HL-60 (cell line): ENCODE measurements around the gene IHH.

Source experiments
- DNase-seq, 2 experiments: peaks; one replicate each; pipeline ENCODE4 v3.0.0-alpha.2; 2010 to 2020; ENCODE audit warnings: low read depth in 1 of 2, low spot score in 1 of 2
- H3K27ac ChIP-seq: fragments of 250-450 bp; sonication (Bioruptor Pico); replicated peaks from 2 replicates; pipeline ENCODE4 v1.5.1; 2020; ENCODE audit warnings: mild to moderate bottlenecking, moderate library complexity
- H3K27me3 ChIP-seq: fragments of 250-450 bp; sonication (Bioruptor Pico); 2 replicates; pipeline ENCODE4 v1.5.1; 2021; ENCODE audit warnings: mild to moderate bottlenecking, moderate library complexity; ENCODE audit not compliant: insufficient read depth, poor library complexity, severe bottlenecking
- H3K4me3 ChIP-seq: replicated peaks from 2 replicates; pipeline ENCODE4 v1.5.1; 2011; ENCODE audit warnings: mild to moderate bottlenecking, control low read depth, low read length; ENCODE audit not compliant: insufficient read depth
- GABPA ChIP-seq: IDR thresholded peaks from 2 replicates; pipeline ENCODE4 v1.6.1; 2012; ENCODE audit warnings: low read depth
- POLR2AphosphoS5 ChIP-seq: IDR thresholded peaks from 2 replicates; pipeline ENCODE4 v1.6.1; 2012; ENCODE audit warnings: low read depth
- SPI1 ChIP-seq: IDR thresholded peaks from 2 replicates; pipeline ENCODE4 v1.6.1; 2012; ENCODE audit warnings: low read depth, mild to moderate bottlenecking, borderline replicate concordance
- TF ChIP-seq, protein P1 (sequence below): IDR thresholded peaks from 2 replicates; pipeline ENCODE4 v1.6.1; 2012; ENCODE audit warnings: low read depth; ENCODE audit not compliant: insufficient replicate concordance
- TF ChIP-seq, protein P2 (sequence below): IDR thresholded peaks from one replicate; pipeline ENCODE4 v1.5.1; 2011; ENCODE audit warnings: low read length, control low read depth, inconsistent platforms; ENCODE audit not compliant: insufficient read depth

Gene IHH

DNA sequence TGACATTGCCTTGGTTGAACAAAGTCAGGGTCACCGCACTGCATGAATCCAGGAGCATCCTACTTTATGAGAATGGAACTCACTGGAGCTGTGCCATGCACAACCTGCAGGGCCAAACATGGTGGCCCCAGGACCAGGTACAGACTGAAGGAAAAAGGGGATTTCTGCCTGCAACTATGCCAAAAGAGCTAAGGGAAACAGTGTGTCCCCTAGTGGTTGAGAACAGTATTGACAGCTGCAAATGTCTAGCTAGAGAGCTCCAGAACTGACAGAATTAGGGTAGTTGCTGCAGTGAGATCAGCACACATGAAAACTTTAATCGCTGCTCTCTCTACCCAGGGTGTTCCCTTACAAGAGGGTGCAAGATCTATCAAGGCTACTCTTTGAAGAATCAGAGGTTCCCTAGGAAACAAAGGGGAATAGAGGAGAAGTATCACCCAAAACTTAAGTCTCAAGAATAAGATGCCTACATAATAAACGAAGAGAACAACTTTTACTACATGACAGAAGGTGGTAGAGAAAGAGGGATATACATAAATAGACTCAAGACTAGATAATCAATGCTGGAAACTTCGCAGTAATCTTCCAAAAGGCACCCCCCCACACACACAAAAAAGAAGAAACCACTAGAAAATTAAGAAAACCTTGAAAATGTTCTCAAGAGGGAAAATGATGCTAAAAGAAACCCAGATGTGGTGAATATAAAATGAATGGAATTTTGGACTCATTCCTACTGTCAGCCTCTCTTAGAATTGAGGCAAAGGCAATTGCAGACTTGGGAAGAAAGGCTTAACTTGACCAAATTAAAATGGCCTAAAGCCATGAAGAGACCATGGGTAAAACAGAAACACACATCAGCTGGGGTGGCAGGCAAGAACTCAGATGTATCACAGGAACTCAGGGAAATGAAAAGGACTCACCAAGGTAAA lies 43.6 kb upstream of the IHH start:
- DNase-seq, result peak in 1 of 2 experiments; percentile 52
- Histone ChIP-seq H3K4me3 (no peak overlapping the region), H3K27me3 (no peaks in the 10 kb centered on the region), H3K27ac (no peak overlapping the region)
- TF ChIP-seq, protein P1, sequence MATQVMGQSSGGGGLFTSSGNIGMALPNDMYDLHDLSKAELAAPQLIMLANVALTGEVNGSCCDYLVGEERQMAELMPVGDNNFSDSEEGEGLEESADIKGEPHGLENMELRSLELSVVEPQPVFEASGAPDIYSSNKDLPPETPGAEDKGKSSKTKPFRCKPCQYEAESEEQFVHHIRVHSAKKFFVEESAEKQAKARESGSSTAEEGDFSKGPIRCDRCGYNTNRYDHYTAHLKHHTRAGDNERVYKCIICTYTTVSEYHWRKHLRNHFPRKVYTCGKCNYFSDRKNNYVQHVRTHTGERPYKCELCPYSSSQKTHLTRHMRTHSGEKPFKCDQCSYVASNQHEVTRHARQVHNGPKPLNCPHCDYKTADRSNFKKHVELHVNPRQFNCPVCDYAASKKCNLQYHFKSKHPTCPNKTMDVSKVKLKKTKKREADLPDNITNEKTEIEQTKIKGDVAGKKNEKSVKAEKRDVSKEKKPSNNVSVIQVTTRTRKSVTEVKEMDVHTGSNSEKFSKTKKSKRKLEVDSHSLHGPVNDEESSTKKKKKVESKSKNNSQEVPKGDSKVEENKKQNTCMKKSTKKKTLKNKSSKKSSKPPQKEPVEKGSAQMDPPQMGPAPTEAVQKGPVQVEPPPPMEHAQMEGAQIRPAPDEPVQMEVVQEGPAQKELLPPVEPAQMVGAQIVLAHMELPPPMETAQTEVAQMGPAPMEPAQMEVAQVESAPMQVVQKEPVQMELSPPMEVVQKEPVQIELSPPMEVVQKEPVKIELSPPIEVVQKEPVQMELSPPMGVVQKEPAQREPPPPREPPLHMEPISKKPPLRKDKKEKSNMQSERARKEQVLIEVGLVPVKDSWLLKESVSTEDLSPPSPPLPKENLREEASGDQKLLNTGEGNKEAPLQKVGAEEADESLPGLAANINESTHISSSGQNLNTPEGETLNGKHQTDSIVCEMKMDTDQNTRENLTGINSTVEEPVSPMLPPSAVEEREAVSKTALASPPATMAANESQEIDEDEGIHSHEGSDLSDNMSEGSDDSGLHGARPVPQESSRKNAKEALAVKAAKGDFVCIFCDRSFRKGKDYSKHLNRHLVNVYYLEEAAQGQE, result no peak
- no peak for TF ChIP-seq GABPA
- no peak for TF ChIP-seq POLR2AphosphoS5
- no peak for TF ChIP-seq SPI1
- TF ChIP-seq, protein P2, sequence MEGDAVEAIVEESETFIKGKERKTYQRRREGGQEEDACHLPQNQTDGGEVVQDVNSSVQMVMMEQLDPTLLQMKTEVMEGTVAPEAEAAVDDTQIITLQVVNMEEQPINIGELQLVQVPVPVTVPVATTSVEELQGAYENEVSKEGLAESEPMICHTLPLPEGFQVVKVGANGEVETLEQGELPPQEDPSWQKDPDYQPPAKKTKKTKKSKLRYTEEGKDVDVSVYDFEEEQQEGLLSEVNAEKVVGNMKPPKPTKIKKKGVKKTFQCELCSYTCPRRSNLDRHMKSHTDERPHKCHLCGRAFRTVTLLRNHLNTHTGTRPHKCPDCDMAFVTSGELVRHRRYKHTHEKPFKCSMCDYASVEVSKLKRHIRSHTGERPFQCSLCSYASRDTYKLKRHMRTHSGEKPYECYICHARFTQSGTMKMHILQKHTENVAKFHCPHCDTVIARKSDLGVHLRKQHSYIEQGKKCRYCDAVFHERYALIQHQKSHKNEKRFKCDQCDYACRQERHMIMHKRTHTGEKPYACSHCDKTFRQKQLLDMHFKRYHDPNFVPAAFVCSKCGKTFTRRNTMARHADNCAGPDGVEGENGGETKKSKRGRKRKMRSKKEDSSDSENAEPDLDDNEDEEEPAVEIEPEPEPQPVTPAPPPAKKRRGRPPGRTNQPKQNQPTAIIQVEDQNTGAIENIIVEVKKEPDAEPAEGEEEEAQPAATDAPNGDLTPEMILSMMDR, result peak; percentile 94

DNA sequence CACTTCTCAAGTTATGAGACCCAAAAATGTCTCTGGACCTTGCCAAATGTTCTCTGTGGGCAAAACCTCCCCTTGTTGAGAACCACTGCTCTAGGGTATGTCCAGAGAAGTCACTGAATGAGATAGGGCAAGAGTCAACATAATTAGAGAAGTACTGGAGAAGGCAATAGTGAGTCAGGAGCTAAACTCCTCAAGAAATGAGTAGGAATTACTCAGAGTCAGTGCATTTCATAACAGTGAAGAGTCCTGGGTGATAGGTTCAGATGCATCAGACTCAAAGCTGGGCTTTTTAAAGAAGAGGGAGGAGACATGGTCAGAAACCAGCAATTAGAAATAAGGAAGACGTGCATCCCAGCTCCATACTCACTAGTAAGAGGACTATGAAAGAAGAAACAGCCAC lies 38.6 kb upstream of the IHH start:
- TF ChIP-seq SPI1 (no peak), POLR2AphosphoS5 (no peak), GABPA (no peak)
- TF ChIP-seq, protein P1, result no peak
- TF ChIP-seq, protein P2, result no peak
- Histone ChIP-seq H3K27me3 (no peaks in the 10 kb centered on the region), H3K4me3 (no peak overlapping the region), H3K27ac (no peak overlapping the region)
- DNase-seq, result no peak

DNA sequence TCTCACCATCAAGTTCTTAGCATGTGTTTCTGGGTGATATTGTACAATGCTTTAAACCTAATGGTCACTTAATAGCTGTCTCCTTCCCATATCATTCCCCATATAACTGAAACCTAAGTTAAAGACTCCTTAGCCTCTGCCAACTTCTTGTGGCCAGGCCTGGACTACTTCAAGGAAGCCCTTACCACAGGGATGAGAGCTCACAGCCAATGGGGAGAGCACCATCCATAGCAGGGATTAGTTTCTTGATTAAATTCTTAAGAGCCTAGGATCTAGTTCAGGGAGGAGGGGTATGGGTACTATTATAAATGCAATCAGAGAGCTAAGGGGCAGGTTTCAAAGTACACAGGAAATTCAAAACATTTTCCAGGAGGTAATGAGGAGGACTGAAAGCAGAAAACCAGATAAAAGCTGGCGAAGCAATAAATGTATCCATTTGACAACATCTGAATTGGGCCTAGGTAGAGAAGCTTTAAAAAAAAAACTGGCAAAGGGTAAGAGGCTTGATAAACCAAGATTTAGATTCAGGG lies 34.8 kb upstream of the IHH start:
- TF ChIP-seq SPI1, result no peak
- TF ChIP-seq GABPA, result no peak
- TF ChIP-seq, protein P2, result no peak
- no peak for TF ChIP-seq POLR2AphosphoS5
- TF ChIP-seq, protein P1, result no peak
- Histone ChIP-seq H3K27me3 (no peaks in the 10 kb centered on the region), H3K4me3 (no peak overlapping the region), H3K27ac (no peak overlapping the region)
- no peak for DNase-seq
